Chondrocyte (in vitro differentiated cells): ENCODE data around the gene PIK3CG. TPM values are rescaled to one million over a fixed set of nuclear protein-coding genes. Genes with fewer than 3 reads are reported as not detected.
"Not testable (repeated sequence)": the region's sequence is repeated elsewhere in the genome, so short reads cannot be mapped to it uniquely, and the experiment has no call there.

Experiments
- DNase-seq: peaks from one replicate; pipeline ENCODE4 v3.0.0; 2021; ENCODE audit warnings: mixed read lengths, low spot score
- H3K27ac Mint-ChIP-seq: one replicate; pipeline ENCODE4 v1.8.0; 2021; ENCODE audit warnings: mild to moderate bottlenecking, moderate library complexity, mixed read lengths; ENCODE audit not compliant: unreplicated experiment
- H3K27me3 Mint-ChIP-seq: 2 replicates; pipeline ENCODE4 v1.8.0; 2021; ENCODE audit warnings: low read depth, mixed read lengths
- H3K36me3 Mint-ChIP-seq: 2 replicates; pipeline ENCODE4 v1.8.0; 2021; ENCODE audit warnings: low read depth, mixed read lengths
- H3K4me1 Mint-ChIP-seq: 2 replicates; pipeline ENCODE4 v1.8.0; 2021; ENCODE audit warnings: low read depth, mild to moderate bottlenecking, mixed read lengths
- H3K4me3 Mint-ChIP-seq: one replicate; pipeline ENCODE4 v1.8.0; 2021; ENCODE audit warnings: mild to moderate bottlenecking, moderate library complexity, mixed read lengths; ENCODE audit not compliant: unreplicated experiment
- H3K9me3 Mint-ChIP-seq: 2 replicates; pipeline ENCODE4 v1.8.0; 2021; ENCODE audit warnings: low read depth, mixed read lengths
- total RNA-seq: library from RNA; stranded (reverse); gene quantifications from 3 replicates; pipeline ENCODE4 v1.2.1, GENCODE V29; 2021
- TF ChIP-seq, protein P1 (sequence below): fragments of 200-600 bp; sonication (generic); IDR thresholded peaks from 2 replicates; pipeline ENCODE4 v1.5.0; 2021; ENCODE audit warnings: antibody characterized with exemption, mild to moderate bottlenecking, moderate library complexity

The PIK3CG gene
- total RNA-seq, 1 donor from 2014 or later: not detected

DNA sequence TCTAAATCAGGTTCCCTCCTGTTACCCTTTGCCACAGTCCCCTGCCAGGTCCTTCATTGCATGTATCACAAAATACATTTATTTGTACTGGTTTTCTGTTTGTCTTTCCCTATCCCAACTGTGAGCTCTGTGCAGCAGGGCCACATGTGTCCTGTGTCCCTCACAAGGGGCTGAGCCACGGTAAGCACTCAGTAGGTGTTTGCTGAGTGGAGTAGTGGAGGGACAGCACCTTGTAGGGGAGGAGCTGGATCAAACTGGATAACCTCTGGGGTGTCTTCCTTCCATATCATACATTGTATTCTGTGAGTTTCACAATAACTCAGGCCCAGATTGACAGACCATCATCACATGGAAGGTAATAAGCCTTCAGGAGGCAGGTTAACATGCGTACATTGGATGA lies 25.9 kb downstream of the PIK3CG start:
- no peak for DNase-seq
- Mint-ChIP-seq H3K36me3 (no peaks in the 10 kb centered on the region), H3K27me3 (peaks cover 4% of the 10 kb centered on the region), H3K9me3 (no peaks in the 10 kb centered on the region), H3K27ac (no peak overlapping the region), H3K4me3 (no peak overlapping the region), H3K4me1 (peaks cover 3% of the 10 kb centered on the region)
- TF ChIP-seq, protein P1, sequence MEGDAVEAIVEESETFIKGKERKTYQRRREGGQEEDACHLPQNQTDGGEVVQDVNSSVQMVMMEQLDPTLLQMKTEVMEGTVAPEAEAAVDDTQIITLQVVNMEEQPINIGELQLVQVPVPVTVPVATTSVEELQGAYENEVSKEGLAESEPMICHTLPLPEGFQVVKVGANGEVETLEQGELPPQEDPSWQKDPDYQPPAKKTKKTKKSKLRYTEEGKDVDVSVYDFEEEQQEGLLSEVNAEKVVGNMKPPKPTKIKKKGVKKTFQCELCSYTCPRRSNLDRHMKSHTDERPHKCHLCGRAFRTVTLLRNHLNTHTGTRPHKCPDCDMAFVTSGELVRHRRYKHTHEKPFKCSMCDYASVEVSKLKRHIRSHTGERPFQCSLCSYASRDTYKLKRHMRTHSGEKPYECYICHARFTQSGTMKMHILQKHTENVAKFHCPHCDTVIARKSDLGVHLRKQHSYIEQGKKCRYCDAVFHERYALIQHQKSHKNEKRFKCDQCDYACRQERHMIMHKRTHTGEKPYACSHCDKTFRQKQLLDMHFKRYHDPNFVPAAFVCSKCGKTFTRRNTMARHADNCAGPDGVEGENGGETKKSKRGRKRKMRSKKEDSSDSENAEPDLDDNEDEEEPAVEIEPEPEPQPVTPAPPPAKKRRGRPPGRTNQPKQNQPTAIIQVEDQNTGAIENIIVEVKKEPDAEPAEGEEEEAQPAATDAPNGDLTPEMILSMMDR: no peak

DNA sequence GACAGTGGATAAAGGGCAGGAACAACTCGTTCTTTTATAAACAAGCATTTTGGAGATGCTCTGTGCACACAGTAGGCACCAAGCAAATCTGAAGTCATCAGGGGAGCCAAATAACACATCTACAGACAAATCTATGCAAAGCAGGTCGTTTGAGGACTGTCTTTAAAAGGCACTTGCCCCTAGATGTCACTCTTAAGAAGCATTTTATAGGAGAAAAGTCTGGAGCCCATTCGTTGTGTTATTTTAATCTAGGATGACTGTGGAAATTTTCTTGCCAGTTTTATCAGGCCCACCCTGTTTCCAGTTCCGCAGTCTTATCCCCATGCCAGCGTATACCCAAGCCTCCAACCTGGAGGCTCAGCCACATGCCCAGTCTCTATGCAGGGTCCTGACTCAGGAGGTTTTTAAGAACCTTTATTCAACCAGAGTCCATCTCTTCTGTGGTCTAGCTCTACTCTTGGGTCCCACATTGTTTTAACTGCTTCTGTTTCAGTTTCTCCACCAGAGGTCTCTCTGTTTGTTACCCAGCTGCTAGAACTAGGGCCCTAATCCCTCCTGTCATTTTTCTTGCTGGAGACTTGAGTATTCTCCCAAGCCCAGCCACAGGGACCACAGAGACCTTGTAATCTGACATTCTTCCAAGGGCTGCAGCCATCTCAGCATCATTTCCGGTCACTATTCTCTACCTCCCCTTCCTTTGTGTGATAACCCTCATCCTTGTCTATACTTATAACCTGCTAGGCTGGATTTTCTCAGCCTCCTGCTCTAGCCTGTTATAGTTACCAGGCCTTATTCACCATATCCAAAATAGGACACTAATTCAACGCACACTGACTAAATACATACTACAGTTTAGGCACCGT lies 26.7 kb downstream of the PIK3CG start:
- no peak for DNase-seq
- Mint-ChIP-seq H3K9me3 (no peaks in the 10 kb centered on the region), H3K4me3 (no peak overlapping the region), H3K36me3 (no peaks in the 10 kb centered on the region), H3K4me1 (peaks cover 3% of the 10 kb centered on the region), H3K27me3 (peaks cover 2% of the 10 kb centered on the region), H3K27ac (no peak overlapping the region)
- TF ChIP-seq, protein P1: peak; percentile 41

DNA sequence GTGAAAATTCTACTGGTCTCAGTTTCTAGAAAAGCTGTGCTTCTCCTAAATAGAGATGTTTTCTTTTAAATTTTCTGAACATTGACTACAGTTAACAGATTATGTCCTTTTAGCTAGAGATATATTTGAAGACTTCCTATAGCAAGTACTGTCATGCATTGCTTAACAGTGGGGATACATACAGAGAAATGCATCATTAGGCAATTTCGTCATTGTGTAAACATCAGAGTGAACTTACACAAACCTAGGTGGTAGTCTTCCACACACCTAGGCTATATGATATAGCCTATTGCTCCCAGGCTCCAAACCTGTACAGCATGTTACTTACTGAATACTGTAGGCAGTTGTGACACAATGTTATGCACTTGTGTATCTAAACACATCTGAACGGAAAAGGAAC lies 28.5 kb downstream of the PIK3CG start:
- Mint-ChIP-seq H3K27ac (no peak overlapping the region), H3K4me1 (no peaks in the 10 kb centered on the region), H3K27me3 (peaks cover 2% of the 10 kb centered on the region), H3K9me3 (peaks cover 5% of the 10 kb centered on the region), H3K4me3 (no peak overlapping the region), H3K36me3 (no peaks in the 10 kb centered on the region)
- DNase-seq: no peak
- TF ChIP-seq, protein P1: no peak

DNA sequence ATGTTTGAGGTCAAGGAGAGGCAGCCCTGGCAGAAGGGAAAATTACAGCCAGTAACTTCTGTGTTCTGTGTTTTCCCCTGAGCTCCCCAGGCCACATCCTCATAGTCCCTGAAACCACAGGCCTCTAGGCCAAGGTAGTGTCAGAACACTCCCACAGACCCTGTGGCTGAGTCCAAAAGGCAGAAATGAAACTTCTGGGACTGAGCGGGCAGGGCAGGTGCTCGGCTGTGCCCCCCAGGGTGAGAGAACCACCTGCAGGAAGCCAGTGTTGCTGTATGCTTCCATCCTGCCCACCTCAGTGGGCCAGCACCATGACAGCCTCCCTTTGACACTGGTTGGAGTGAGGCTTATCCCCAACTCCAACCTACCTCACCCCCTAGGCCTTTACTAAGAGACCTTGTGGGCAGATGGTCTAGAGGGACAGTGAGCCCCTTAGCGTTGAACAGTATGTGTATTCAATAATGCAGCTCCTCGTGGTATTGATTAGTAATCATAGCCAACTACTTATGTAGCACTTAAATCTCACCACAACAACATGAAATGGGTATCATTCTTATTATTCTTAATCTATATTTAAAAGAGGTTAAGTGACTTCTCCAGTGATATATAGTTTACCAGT lies 30.3 kb downstream of the PIK3CG start:
- H3K27ac Mint-ChIP-seq: no peak overlapping the region
- TF ChIP-seq, protein P1: no peak
- H3K4me1 Mint-ChIP-seq: no peaks in the 10 kb centered on the region
- DNase-seq: no peak
- peaks cover 12% of the 10 kb centered on the region for H3K27me3 Mint-ChIP-seq
- H3K36me3 Mint-ChIP-seq: no peaks in the 10 kb centered on the region
- H3K4me3 Mint-ChIP-seq: no peak overlapping the region
- H3K9me3 Mint-ChIP-seq: peaks cover 14% of the 10 kb centered on the region

DNA sequence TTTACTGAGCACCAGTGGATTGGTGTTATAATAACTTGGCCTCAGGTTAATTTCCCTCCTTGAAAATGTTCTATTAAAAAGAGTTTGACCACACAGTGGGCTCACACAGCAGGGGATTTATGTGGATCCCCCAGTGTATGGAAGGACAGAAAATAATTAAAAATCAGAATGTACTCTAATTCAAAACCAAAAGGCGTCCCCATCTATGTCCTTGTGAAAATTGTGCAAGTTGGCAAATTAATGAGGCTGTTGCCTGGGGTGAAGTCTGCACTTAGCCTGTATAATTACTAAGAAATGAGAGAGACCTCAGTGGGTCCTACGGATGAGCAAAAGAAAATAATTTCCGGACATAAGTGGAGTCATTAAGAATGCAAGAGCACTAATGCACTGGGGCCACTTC lies 31.1 kb downstream of the PIK3CG start:
- DNase-seq: no peak
- Mint-ChIP-seq H3K27ac (no peak overlapping the region), H3K36me3 (no peaks in the 10 kb centered on the region), H3K4me3 (no peak overlapping the region), H3K27me3 (peaks cover 14% of the 10 kb centered on the region), H3K9me3 (peaks cover 14% of the 10 kb centered on the region), H3K4me1 (no peaks in the 10 kb centered on the region)
- TF ChIP-seq, protein P1: no peak

DNA sequence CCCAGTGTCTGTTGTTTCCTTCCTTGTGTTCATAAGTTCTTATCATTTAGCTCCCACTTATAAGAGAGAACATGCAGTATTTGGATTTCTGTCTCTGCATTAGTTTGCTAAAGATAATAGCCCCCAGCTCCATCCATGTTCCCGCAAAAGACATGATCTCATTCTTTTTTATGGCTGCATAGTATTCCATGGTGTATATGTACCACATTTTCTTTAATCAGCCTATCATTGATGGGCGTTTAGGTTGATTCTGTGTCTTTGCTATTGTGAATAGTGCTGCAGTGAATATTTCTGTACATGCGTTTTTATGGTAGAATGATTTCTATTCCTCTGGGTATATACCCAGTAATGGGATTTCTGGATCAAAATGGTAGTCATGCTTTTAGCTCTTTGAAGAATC lies 32.5 kb downstream of the PIK3CG start:
- H3K36me3 Mint-ChIP-seq, H3K27ac Mint-ChIP-seq, H3K4me3 Mint-ChIP-seq, H3K4me1 Mint-ChIP-seq, DNase-seq: not testable (repeated sequence)
- H3K9me3 Mint-ChIP-seq: peaks cover 14% of the 10 kb centered on the region
- peaks cover 18% of the 10 kb centered on the region for H3K27me3 Mint-ChIP-seq

DNA sequence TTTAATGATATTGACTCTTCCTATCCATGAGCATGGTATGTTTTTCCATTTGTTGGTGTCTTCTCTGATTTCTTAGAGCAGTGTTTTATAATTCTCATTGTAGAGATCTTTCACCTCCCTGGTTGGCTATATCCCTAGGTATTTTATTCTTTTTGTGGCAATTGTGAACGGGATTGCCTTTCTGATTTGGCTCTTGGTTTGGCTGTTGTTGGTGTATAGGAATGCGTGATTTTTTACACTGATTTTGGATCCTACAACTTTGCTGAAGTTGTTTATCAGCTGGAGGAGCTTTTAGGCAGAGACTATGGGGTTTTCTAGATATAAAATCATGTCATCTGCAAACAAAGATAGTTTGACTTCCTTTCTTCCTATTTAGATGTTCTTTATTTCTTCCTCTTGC lies 33.9 kb downstream of the PIK3CG start:
- not testable (repeated sequence) for H3K36me3 Mint-ChIP-seq, DNase-seq, H3K4me3 Mint-ChIP-seq, H3K4me1 Mint-ChIP-seq, H3K27ac Mint-ChIP-seq
- Mint-ChIP-seq H3K9me3 (peaks cover 14% of the 10 kb centered on the region), H3K27me3 (peaks cover 18% of the 10 kb centered on the region)
